HG03439 (cell line): Measurements from ENCODE around the gene ONECUT2.

Experiments
- ATAC-seq: cut with Tn5 transposase; IDR thresholded peaks from one replicate; pipeline ENCODE4 v1.9.1; 2021; ENCODE audit warnings: mild to moderate bottlenecking, moderate library complexity; ENCODE audit not compliant: unreplicated experiment

The ONECUT2 gene

DNA sequence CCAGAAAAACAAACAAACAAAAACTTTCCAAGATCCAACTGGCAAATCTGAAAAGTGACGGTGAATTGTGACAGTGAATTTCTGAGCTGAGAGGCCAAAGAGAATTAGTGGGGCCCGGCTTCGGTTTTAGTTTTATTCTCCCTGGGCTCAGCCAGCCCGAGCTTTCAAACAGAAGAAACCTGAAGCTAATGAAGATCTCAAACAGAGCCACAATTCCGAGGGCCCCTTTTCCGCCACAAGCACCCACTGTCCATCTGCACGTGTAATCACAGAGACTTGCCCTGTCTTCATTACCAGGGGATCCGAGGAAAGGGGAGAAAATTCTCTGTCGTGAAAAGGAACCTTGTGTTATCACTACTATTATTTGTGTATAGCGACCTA is 4.2 kb upstream of the ONECUT2 start:
- ATAC-seq = no peak

GRCh38 chr18:57431467-57432080 is 3.6 kb upstream of the ONECUT2 start:
- ATAC-seq = no peak

GRCh38 chr18:57432140-57432539 is 3.0 kb upstream of the ONECUT2 start:
- ATAC-seq = no peak

- no peak for ATAC-seq
Measured at GRCh38 chr18:57432751-57433400, 2.3 kb upstream of the ONECUT2 start.

- no peak for ATAC-seq
Measured at GRCh38 chr18:57433482-57433881, 1.7 kb upstream of the ONECUT2 start.

DNA sequence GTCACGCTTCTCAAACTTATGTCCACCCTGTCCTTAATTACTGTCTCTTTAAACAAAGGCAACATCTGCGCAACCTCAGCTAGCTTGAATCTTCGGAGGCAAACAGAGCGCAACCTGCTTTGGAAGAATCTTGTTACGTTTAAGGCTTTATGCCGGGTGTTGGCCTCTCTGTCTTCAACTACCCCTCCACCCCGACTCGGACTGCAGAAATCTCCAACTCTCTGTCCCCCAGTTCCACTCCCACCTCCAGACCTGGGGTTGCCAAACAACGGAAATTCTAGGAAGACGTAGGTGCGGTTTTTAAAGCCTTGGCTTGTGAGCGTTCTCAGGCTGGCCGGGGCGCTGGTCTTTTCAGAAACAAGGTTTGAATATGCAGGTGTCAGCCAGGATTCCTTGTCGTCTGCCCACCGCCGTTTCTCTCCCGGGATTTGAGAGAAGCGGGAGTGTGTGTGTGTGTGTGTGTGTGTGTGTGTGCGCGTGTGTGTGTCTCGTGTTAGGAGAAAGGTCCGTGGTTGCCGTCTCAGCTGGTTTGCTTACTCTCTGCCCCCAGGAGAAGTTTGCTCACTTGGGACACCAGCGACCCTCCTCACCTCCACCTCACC is 1.1 kb upstream of the ONECUT2 start:
- no peak for ATAC-seq

- ATAC-seq = no peak
Measured at GRCh38 chr18:57435846-57436190, 644 bp downstream of the ONECUT2 start.

- no peak for ATAC-seq
Measured at GRCh38 chr18:57436191-57436964, 1.2 kb downstream of the ONECUT2 start.

- no peak for ATAC-seq
Measured at GRCh38 chr18:57436965-57437333, 1.8 kb downstream of the ONECUT2 start.

DNA sequence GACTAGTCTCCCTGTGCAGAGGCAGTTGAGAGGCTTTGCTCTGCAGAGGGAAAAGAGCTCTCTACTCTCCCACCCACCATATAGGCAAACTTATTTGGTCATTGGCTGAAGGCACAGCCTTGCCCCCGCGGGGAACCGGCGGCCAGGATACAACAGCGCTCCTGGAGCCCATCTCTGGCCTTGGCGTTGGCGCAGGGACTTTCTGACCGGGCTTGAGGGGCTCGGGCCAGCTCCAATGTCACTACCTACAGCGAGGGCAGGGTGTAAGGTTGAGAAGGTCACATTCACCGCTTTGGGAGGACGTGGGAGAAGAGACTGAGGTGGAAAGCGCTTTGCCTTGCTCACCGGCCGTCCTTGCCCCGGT is 2.2 kb downstream of the ONECUT2 start:
- ATAC-seq = no peak

DNA sequence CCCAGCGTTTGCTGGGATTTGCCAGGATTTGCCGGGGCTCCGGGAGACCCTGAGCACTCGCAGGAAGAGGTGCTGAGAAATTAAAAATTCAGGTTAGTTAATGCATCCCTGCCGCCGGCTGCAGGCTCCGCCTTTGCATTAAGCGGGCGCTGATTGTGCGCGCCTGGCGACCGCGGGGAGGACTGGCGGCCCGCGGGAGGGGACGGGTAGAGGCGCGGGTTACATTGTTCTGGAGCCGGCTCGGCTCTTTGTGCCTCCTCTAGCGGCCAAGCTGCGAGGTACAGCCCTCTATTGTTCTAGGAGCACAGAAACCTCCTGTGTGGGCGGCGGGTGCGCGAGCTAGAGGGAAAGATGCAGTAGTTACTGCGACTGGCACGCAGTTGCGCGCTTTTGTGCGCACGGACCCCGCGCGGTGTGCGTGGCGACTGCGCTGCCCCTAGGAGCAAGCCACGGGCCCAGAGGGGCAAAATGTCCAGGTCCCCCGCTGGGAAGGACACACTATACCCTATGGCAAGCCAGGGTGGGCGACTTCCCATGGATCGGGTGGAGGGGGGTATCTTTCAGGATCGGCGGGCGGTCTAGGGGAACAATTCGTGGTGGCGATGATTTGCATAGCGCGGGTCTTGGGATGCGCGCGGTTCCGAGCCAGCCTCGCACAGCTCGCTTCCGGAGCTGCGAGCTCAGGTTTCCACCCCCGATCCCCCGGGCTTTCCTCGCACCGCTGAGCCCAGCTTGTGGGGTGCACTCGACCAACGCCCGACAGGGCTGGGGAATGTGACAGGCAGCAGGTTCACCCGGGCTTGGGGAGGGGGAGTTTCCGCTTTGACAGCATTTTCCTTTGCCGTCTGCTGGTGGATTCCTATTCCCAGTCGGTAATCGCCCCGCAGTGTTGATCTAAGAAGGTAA is 2.8 kb downstream of the ONECUT2 start:
- ATAC-seq = no peak

DNA sequence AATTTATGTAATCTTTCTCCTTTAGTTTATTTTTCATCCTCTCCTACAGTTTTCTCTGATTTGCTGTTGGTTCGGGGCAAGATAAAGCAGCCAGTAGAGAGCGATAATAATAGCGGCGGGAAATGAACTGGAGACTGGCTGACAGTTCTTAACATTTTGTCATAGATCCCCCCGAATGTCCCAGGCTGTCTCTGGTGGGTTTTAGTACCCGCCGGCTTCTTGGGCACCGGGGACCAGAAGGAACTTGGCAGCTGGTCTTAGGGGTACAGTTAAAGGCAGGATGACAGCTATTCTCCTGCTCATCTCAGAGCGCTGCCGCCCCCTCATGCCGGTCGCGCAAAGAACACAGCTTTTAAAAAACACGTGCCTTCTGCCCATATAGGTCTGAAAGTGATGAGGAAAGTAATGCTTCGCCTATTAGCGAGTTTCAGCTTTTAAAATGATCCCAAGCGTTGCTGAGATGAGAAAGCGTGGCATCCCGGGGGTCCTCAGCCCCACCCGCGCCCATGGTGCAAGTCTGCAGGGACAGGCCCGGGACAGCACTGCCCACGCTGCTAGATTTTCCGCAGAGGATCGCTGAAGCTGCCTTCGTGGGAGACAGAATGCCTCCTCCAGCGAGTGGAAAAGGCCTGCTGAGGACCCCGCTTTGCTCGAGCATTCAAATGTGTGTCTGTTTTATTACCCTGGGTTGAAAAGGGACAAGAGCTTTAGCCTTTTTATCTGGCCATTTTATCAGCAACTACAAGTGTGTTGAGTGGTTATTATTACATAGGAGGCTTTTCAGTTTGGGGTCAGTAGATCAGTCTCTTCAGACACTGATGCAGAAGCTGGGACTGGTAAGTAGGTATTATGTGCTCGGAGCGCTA is 3.8 kb downstream of the ONECUT2 start:
- no peak for ATAC-seq

GRCh38 chr18:57439609-57439968 is 4.4 kb downstream of the ONECUT2 start:
- ATAC-seq = no peak

DNA sequence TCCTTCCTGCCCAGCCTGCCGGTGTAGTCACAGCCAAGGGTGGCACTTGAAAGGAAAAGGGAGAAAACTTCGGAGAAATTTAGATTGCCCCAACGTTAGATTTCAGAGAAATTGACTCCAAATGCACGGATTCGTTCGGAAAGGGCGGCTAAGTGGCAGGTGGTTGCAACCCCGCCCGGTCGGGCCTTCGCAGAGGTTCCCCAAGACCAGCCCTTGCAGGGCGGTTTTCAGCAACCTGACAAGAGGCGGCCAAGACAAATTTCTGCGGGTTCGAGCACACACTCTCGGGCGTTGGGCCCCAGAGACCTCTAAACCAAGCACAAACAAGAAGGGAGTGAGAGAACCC is 4.8 kb downstream of the ONECUT2 start:
- ATAC-seq = no peak

- ATAC-seq = no peak
Measured at GRCh38 chr18:57440331-57441070, 5.3 kb downstream of the ONECUT2 start.

- ATAC-seq = no peak
Measured at GRCh38 chr18:57441071-57441794, 6.1 kb downstream of the ONECUT2 start.

DNA sequence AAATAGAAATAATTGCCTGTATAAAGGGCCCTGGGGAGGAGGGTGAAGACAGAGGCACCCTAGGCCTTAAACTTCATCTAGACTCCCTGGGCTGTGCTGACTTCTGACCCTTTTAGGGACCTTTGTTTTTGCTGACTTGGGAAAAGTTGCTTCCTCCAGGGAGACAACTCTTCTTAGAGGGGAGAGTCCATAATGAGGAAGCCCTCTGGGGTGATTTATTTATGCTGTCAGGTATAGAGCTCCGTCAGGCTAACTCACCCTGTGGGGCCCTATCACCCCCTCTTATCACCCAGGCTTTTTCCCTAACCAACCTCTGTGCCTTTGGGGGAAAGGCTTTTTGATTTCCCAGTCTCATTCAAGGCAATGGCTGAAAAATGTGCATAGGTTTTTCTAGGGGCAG is 8.1 kb downstream of the ONECUT2 start:
- no peak for ATAC-seq

DNA sequence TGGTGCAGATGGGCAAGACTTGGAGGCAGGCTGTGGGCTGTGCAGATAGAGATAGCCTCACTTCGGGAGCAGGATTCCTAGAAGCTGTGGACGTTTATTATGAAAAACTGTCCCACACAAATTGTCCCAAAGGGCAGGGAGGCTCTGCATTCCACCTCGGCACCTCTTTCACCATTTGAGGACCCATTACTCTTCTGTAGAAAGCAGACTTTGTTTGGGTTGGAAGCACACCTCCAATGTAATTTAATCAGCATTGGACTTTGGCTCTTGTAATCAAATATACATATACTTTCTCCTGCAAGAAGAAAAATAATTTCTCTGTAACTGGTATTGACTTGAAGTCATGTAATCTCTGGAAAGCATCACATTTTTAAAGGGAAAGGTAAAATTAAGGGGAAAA is 8.5 kb downstream of the ONECUT2 start:
- ATAC-seq = no peak

DNA sequence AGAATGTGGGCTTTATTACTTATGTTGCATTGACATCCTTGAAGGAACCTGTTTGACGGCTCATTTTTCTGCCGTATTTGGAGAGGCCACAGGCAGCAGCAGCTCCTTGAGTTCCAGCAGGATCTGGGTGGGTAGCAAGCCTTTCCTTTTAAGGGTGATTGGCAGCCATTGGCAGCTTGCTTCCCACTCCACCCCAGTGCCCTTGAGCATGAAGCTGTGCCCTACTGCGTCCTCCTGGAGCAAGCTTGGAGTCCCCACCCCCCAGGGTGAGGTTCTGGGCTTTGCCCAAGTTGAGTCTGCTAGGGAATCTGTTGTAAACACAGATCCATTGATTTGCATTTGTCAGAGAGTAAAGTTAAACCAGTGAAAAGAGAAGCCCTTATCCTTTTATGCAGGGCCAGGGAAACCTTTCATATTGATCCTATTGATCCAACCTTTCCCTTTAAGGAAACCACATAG is 9.2 kb downstream of the ONECUT2 start:
- ATAC-seq = no peak
